ENCODE measurements around the gene ANKRD52.

The ANKRD52 gene

DNA sequence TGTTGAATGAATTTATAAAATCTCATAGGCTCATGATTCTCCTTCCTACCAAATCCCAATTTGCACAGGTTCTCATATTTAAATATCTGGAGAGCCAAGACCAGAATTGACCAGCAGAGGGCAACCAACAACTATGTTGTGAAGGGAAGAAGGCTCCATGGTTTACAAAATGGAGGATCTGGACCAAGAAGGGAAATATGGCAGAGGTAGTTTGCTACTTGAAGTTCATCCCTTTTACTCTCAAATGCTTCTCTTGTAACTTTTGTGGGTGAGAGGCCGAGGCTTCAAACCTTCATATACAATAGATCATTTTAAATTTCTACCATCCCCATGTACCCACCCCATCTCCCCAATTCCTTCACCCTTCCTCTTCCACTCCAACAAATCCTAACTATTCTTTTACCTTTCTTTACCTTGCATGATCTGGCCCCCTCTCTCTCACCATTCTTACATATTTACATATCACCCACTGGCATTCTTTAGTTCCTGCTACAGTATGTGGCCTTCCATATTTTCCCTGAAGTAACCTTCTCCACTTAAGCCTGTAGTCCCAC, 65.1 kb downstream of the ANKRD52 start:
- Histone ChIP-seq H3K27ac (ENCODE audit: insufficient read depth, low read depth, low read length, poor library complexity, severe bottlenecking) (no peak overlapping the region), H3K4me3 (ENCODE audit: insufficient read depth, low read depth, low read length) (no peak overlapping the region), H3K36me3 (ENCODE audit: control insufficient read depth, insufficient read depth, low read length) (no peaks in the 10 kb centered on the region), H3K9me3 (ENCODE audit: control insufficient read depth, low read length) (no peaks in the 10 kb centered on the region), H3K4me1 (ENCODE audit: control insufficient read depth, insufficient read depth, low read length) (peaks cover under 1% of the 10 kb centered on the region), H3K27me3 (ENCODE audit: control insufficient read depth, insufficient read depth, low read length, poor library complexity, severe bottlenecking) (no peaks in the 10 kb centered on the region)
- WGBS, 2 experiments, result 33 to 47% methylated on average over 1 of the region's 1 CpG

DNA sequence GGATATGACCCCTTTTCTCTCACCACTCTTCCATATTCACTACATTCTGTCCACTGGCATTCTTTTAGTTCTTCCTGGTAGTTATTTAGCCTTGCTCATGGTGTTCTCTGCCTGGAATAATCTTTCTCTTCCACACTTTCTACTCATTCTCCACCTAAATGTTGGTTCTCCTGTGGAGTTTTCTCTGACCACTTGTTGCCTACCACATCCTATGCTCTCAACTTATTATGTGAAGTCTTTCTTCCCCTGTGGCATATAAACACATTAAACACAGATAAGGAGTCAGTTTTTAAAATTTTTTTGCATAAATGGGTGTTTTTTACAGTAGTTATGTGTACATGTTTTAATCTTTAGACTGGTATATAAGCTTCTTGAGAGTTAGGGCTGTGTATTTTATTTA, 65.6 kb downstream of the ANKRD52 start:
- no peaks in the 10 kb centered on the region for H3K36me3 ChIP-seq (ENCODE audit: control insufficient read depth, insufficient read depth, low read length)
- peaks cover 5% of the 10 kb centered on the region for H3K4me1 ChIP-seq (ENCODE audit: control insufficient read depth, insufficient read depth, low read length)
- no peaks in the 10 kb centered on the region for H3K27me3 ChIP-seq (ENCODE audit: control insufficient read depth, insufficient read depth, low read length, poor library complexity, severe bottlenecking)
- no peaks in the 10 kb centered on the region for H3K9me3 ChIP-seq (ENCODE audit: control insufficient read depth, low read length)
- no peak overlapping the region for H3K4me3 ChIP-seq (ENCODE audit: insufficient read depth, low read depth, low read length)
- no peak overlapping the region for H3K27ac ChIP-seq (ENCODE audit: insufficient read depth, low read depth, low read length, poor library complexity, severe bottlenecking)

DNA sequence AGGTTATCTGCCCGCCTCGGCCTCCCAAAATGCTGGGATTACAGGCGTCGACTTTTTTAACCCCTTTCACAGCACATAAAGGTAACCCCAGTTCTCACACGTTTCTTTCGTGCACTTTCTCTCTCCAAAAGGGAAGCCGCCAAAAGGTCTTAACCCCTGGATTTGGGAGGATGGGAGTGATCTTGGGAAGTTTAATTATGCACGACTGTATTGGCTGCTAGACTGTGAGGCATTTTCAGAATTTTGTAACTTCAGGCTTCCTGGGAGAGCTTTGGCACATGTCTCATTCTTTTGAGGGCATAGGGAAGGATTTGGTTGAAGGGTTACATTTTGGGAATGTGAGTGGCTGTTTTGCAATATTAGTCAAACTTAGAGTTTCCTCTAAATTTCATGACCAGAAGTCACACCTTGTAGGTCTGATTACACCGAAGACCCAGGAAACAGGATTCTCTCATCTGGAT, 67.5 kb downstream of the ANKRD52 start:
- Histone ChIP-seq H3K27ac (ENCODE audit: insufficient read depth, low read depth, low read length, poor library complexity, severe bottlenecking) (no peak overlapping the region), H3K4me3 (ENCODE audit: insufficient read depth, low read depth, low read length) (peak overlapping the region; percentile 95), H3K4me1 (ENCODE audit: control insufficient read depth, insufficient read depth, low read length) (peaks cover 8% of the 10 kb centered on the region), H3K27me3 (ENCODE audit: control insufficient read depth, insufficient read depth, low read length, poor library complexity, severe bottlenecking) (no peaks in the 10 kb centered on the region), H3K9me3 (ENCODE audit: control insufficient read depth, low read length) (no peaks in the 10 kb centered on the region), H3K36me3 (ENCODE audit: control insufficient read depth, insufficient read depth, low read length) (peaks cover 11% of the 10 kb centered on the region)
- 40 to 43% methylated on average over 9 of the region's 9 CpGs for WGBS, 2 experiments

DNA sequence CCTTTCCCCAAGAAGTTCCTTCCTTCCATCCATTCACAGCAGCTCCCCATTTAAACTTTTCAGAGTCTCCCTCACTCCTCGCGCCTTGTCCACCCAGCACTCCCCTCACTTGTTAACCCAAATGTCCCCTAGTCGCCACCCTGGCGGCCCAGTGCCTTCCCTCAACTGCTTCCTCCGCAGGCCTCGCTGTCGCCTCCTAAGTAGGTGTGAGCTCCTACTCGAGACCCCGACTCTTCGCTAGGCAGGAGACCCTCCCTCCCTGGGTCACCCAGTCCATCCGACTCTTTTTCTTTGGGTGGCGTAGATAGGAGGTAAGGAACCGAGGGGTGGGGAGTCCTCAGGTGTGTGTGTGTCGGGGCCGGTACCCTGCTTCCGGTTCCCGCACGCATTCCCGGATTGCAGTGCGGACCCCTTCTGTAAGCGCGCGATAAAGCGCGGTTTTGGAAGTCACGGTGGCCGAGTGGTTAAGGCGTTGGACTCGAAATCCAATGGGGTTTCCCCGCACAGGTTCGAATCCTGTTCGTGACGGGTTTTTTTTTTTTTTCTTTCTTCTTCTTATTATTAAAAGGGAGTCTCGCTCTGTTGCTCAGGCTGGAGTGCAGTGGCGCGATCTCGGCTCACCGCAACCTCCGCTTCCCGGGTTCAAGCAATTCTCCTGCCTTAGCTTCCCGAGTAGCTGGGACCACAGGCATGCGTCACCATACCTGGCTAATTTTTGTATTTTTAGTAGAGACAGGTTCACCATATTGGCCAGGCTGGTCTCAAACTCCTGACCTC, 68.1 kb downstream of the ANKRD52 start:
- peak overlapping the region; percentile 58 for H3K27ac ChIP-seq (ENCODE audit: insufficient read depth, low read depth, low read length, poor library complexity, severe bottlenecking)
- 3 to 4% methylated on average over 42 of the region's 42 CpGs for WGBS, 2 experiments
- H3K27me3 ChIP-seq (ENCODE audit: control insufficient read depth, insufficient read depth, low read length, poor library complexity, severe bottlenecking), result no peaks in the 10 kb centered on the region
- peak overlapping the region; percentile 95 for H3K4me3 ChIP-seq (ENCODE audit: insufficient read depth, low read depth, low read length)
- H3K9me3 ChIP-seq (ENCODE audit: control insufficient read depth, low read length), result no peaks in the 10 kb centered on the region
- peaks cover 8% of the 10 kb centered on the region for H3K4me1 ChIP-seq (ENCODE audit: control insufficient read depth, insufficient read depth, low read length)
- peaks cover 11% of the 10 kb centered on the region for H3K36me3 ChIP-seq (ENCODE audit: control insufficient read depth, insufficient read depth, low read length)

DNA sequence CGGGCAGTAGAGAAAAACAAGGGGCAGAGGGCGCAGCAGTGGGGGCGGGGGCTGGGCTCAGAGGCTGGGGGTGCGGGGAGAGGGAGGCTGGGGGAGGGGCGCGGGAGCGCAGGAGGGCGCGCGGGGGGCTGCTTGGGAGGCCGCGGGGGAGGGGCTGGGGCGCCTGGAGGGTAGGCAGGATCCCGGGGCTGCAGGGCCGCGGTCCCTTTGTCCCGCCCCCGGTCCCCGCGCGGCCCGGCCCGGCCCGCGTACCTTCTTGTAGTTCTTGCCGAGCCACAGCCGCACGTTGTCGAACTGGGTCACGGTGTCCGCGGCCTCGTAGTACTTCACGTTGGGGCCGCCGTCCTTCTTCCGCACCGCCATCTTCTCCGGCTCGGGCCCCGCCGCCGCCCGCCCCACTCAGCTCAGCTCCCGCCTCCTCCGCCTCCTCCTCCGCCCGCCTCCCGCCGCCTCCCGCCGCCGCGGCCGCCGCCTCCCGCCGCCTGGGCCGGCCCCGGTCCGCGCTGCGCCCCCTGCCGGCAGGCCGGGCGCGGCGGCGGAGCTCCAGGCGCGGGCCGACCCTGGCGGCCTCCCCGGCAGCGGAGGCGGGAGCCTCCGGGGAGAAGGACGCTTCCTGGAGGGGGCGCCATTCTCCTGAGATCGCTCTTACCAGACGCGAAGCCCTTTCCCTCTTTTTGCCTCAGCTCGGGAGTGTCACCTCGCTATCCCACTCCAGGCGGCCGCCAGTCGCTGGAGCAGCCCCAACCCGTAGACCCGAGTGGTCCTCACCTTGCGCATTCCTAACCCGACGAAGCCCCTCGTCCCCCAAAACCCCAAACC, 68.9 kb downstream of the ANKRD52 start, which contains the start of gene SMARCC2:
Gene SMARCC2, minus strand, starts transcription at position 385 of the 819 bp plus-strand sequence. Its CDS starts 22 bp downstream, at position 363.
- no peaks in the 10 kb centered on the region for H3K9me3 ChIP-seq (ENCODE audit: control insufficient read depth, low read length)
- H3K36me3 ChIP-seq (ENCODE audit: control insufficient read depth, insufficient read depth, low read length), result peaks cover 18% of the 10 kb centered on the region
- peak within 1 kb of the TSS; percentile 92 for H3K27ac ChIP-seq (ENCODE audit: insufficient read depth, low read depth, low read length, poor library complexity, severe bottlenecking)
- peaks cover 8% of the 10 kb centered on the region for H3K4me1 ChIP-seq (ENCODE audit: control insufficient read depth, insufficient read depth, low read length)
- WGBS, 2 experiments, result 0% methylated on average over 93 of the region's 93 CpGs
- peak within 1 kb of the TSS; percentile 95 for H3K4me3 ChIP-seq (ENCODE audit: insufficient read depth, low read depth, low read length)
- no peaks in the 10 kb centered on the region for H3K27me3 ChIP-seq (ENCODE audit: control insufficient read depth, insufficient read depth, low read length, poor library complexity, severe bottlenecking)

GRCh38 chr12:56188778-56189098, 69.4 kb downstream of the ANKRD52 start:
- no peaks in the 10 kb centered on the region for H3K27me3 ChIP-seq (ENCODE audit: control insufficient read depth, insufficient read depth, low read length, poor library complexity, severe bottlenecking)
- peaks cover 8% of the 10 kb centered on the region for H3K4me1 ChIP-seq (ENCODE audit: control insufficient read depth, insufficient read depth, low read length)
- no peaks in the 10 kb centered on the region for H3K9me3 ChIP-seq (ENCODE audit: control insufficient read depth, low read length)
- peak overlapping the region; percentile 92 for H3K27ac ChIP-seq (ENCODE audit: insufficient read depth, low read depth, low read length, poor library complexity, severe bottlenecking)
- peak overlapping the region; percentile 95 for H3K4me3 ChIP-seq (ENCODE audit: insufficient read depth, low read depth, low read length)
- WGBS, 2 experiments, result 0% methylated on average over 17 of the region's 17 CpGs
- peaks cover 24% of the 10 kb centered on the region for H3K36me3 ChIP-seq (ENCODE audit: control insufficient read depth, insufficient read depth, low read length)

GRCh38 chr12:56188131-56188777, 69.9 kb downstream of the ANKRD52 start:
- Histone ChIP-seq H3K27me3 (ENCODE audit: control insufficient read depth, insufficient read depth, low read length, poor library complexity, severe bottlenecking) (no peaks in the 10 kb centered on the region), H3K4me3 (ENCODE audit: insufficient read depth, low read depth, low read length) (peak overlapping the region; percentile 95), H3K4me1 (ENCODE audit: control insufficient read depth, insufficient read depth, low read length) (peaks cover 8% of the 10 kb centered on the region), H3K9me3 (ENCODE audit: control insufficient read depth, low read length) (no peaks in the 10 kb centered on the region), H3K36me3 (ENCODE audit: control insufficient read depth, insufficient read depth, low read length) (peaks cover 29% of the 10 kb centered on the region), H3K27ac (ENCODE audit: insufficient read depth, low read depth, low read length, poor library complexity, severe bottlenecking) (peak overlapping the region; percentile 92)
- WGBS, 2 experiments, result 12 to 15% methylated on average over 9 to 10 of the region's 10 CpGs

Data from ectodermal cell (in vitro differentiated cells).